ENCODE results near the gene MIA3. TPM values are rescaled to one million over a fixed set of nuclear protein-coding genes. Genes with fewer than 3 reads are reported as not detected.
"Not testable (repeated sequence)": the region's sequence is repeated elsewhere in the genome, so short reads cannot be mapped to it uniquely, and the experiment has no call there.

Gene MIA3
- total RNA-seq, 4 donors from 2014 or later = 30.4 to 91.5 (median 61.0) TPM

DNA sequence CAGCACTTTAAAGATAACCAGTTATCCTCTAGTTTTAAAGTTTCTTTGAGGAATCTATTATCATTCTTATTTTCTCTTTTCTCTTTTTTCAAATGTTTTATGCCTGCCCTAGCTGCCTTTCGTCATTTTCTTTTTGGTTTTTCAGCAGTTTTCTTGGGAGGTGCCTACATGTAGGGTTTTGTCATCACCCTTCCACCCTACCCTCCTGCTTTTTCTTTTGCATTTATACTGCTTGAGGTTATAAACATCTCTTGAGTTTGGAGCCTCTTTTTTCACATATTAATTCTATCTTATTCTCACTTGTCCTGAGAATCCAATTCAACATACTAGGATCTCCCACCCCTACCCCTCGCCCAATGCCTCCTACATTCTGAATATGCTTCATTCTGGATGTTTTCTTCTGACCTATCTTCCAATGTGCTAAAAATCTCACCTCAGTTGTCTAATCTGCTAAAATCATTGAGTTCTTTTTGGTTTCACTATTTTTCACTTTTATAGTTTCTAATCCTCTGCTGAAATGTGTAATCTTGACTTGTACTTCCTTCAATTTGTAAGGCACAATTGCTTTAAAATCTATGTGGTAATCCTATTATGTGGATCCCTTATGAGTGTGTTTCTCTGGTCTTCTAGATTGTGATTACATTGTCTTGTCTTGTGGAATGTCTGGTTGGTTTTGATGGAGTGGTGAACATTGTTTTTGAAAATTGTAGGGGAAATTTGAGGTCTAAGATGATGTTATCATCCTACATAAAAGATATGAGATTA, 38.7 kb downstream of the MIA3 start:
- no peak for DNase-seq (ENCODE audit: low spot score in 2 of 2)
- TF ChIP-seq, protein P1, sequence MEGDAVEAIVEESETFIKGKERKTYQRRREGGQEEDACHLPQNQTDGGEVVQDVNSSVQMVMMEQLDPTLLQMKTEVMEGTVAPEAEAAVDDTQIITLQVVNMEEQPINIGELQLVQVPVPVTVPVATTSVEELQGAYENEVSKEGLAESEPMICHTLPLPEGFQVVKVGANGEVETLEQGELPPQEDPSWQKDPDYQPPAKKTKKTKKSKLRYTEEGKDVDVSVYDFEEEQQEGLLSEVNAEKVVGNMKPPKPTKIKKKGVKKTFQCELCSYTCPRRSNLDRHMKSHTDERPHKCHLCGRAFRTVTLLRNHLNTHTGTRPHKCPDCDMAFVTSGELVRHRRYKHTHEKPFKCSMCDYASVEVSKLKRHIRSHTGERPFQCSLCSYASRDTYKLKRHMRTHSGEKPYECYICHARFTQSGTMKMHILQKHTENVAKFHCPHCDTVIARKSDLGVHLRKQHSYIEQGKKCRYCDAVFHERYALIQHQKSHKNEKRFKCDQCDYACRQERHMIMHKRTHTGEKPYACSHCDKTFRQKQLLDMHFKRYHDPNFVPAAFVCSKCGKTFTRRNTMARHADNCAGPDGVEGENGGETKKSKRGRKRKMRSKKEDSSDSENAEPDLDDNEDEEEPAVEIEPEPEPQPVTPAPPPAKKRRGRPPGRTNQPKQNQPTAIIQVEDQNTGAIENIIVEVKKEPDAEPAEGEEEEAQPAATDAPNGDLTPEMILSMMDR (IDR thresholded peaks at IDR 0.05) = no peak
- TF ChIP-seq POLR2A (IDR thresholded peaks at IDR 0.05) (no peak), EP300 (IDR thresholded peaks at IDR 0.05) (no peak)
- Histone ChIP-seq H3K36me3 (peaks cover 7 to 95% (median 14%) of the 10 kb centered on the region in 3 donors), H3K4me1 (peaks cover 0 to 4% (median 0%) of the 10 kb centered on the region in 4 donors), H3K27ac (no peak overlapping the region), H3K27me3 (no peaks in the 10 kb centered on the region), H3K4me3 (no peak overlapping the region), H3K9me3 (no peaks in the 10 kb centered on the region)
- WGBS, 2 donors = 92 to 96% methylated on average over 2 of the region's 2 CpGs

DNA sequence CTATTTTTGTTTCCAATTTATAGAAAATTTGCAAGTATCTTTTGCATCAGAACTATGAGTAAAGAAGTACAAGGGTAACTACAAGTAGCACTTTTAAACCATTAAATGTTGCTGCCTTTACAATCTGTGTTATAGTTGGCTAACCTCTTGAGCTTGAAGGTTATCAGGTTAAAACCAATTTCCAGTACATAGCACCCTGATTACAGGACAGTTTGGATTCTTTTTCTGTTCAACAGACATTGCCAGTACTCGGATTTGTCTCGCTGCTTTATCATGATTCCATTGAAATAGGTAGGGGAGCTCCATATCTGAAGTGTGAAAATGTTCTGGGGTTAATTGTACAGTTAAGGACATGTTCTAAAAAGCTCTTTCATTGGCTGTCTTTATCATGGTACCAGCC, 40.0 kb downstream of the MIA3 start:
- Histone ChIP-seq H3K36me3 (peaks cover 7 to 95% (median 14%) of the 10 kb centered on the region in 3 donors), H3K27ac (no peak overlapping the region), H3K4me3 (no peak overlapping the region), H3K9me3 (no peaks in the 10 kb centered on the region), H3K27me3 (no peaks in the 10 kb centered on the region), H3K4me1 (peaks cover 0 to 4% (median 0%) of the 10 kb centered on the region in 4 donors)
- WGBS, 2 donors = 82 to 88% methylated on average over 2 of the region's 2 CpGs
- DNase-seq (ENCODE audit: low spot score in 2 of 2) = no peak
- TF ChIP-seq EP300 (IDR thresholded peaks at IDR 0.05) (no peak), POLR2A (IDR thresholded peaks at IDR 0.05) (no peak)
- TF ChIP-seq, protein P1 (IDR thresholded peaks at IDR 0.05) = no peak

DNA sequence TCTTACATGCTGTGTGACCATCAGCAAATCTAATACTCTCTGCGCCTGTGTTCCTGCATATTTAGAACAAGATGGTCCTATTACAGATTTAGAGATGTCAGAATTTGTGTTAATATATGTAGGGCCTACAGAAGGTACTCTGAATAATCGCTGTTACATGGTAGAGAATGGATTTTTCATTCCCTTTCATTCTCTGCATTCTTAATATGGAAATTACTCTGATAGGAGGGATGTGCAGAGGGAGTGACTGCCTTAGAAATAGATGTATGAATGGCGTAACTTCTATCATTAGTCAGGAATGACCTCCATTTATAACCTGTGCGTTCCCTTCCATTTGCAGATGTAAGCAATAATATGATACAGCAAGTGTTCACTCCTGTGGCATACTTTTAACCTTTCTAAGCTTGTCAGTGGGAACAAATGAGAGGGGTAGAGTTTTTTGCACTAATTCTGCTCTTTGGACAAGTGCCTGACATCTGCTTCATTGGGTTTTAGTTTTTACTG, 45.6 kb downstream of the MIA3 start:
- WGBS, 2 donors = 92 to 97% methylated on average over 4 of the region's 4 CpGs
- peaks cover 0 to 94% (median 15%) of the 10 kb centered on the region in 3 donors for H3K36me3 ChIP-seq
- TF ChIP-seq EP300 (IDR thresholded peaks at IDR 0.05) (no peak), POLR2A (IDR thresholded peaks at IDR 0.05) (no peak)
- TF ChIP-seq, protein P1 (IDR thresholded peaks at IDR 0.05) = no peak

DNA sequence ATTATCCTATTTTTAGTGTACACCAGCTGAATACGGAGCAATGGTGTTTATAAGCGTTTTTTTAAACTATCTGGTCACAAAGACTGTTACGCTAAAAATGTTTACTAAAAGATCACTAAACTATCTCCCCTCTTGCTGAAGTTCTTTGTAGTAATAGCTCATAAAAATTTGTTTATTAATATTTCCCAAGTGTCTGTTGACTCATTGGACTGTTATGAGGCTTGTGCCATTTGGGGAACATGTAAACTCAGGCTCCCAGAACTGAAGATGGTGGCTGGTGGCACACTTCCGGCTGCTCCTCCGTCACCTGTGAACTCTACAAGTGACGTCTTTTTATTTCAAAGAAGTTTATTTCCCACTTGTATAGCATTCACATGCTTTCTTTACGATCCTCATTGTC, 48.1 kb downstream of the MIA3 start:
- WGBS, 2 donors = 83 to 89% methylated on average over 7 of the region's 7 CpGs
- Histone ChIP-seq H3K27ac (no peak overlapping the region), H3K4me3 (no peak overlapping the region), H3K27me3 (no peaks in the 10 kb centered on the region), H3K4me1 (peaks cover 0 to 14% (median 0%) of the 10 kb centered on the region in 4 donors), H3K36me3 (peaks cover 0 to 80% (median 7%) of the 10 kb centered on the region in 3 donors), H3K9me3 (no peaks in the 10 kb centered on the region)
- DNase-seq (ENCODE audit: low spot score in 2 of 2) = no peak
- TF ChIP-seq, protein P1 (IDR thresholded peaks at IDR 0.05) = no peak
- no peak for TF ChIP-seq EP300 (IDR thresholded peaks at IDR 0.05)
- TF ChIP-seq POLR2A (IDR thresholded peaks at IDR 0.05) = no peak

More for the DNA sequence above, 45.6 kb downstream of the MIA3 start:
- H3K27ac ChIP-seq = no peak overlapping the region
- peaks cover 0 to 8% (median 0%) of the 10 kb centered on the region in 4 donors for H3K4me1 ChIP-seq
- H3K9me3 ChIP-seq = no peaks in the 10 kb centered on the region
- no peak for DNase-seq (ENCODE audit: low spot score in 2 of 2)
- H3K27me3 ChIP-seq = no peaks in the 10 kb centered on the region
- H3K4me3 ChIP-seq = no peak overlapping the region

DNA sequence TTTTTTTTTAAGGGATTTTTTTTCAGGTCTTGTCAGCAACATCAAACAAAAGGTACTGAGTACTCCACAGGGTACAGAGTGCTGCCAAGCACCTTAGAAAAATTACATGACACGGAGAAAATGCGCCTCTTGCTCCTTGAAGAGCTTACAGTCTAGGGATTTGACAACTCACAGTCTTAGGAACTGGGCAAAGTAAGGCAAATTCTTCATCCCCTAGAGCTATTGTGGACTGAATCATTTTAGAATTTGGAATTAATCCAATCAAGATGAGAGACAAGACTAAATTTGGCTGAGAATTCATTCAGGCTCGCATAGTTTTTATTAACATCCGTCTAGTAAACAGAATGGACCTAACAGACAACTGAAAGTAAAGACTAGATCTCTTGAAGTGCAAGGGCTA, 50.3 kb downstream of the MIA3 start:
- not testable (repeated sequence) for H3K27me3 ChIP-seq; H3K4me3 ChIP-seq; H3K27ac ChIP-seq; DNase-seq (ENCODE audit: low spot score in 2 of 2); H3K9me3 ChIP-seq
- WGBS, 2 donors = 83 to 95% methylated on average over 1 to 2 of the region's 4 CpGs
- peaks cover 0 to 77% (median 5%) of the 10 kb centered on the region in 3 donors for H3K36me3 ChIP-seq
- H3K4me1 ChIP-seq = peaks cover 0 to 14% (median 0%) of the 10 kb centered on the region in 4 donors

DNA sequence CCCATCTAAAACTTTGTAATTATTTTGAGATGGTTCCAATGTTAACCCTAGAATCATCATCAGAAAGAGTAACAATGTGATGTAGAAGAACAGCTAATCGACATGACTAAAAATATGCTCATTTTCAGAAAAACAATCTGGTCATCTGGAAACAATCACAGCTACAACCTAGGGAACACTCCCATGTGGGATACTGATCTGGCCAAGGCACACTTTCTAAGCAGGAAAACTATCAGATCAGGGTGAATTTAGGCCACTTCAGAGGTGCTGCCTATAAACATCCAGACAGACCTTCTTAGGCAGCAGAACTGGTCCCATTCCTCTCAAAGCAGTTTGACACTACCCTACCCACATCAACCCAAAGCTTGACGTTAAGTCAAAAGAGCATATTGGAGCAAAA, 51.2 kb downstream of the MIA3 start:
- H3K27ac ChIP-seq; H3K4me3 ChIP-seq; DNase-seq (ENCODE audit: low spot score in 2 of 2); H3K27me3 ChIP-seq; H3K9me3 ChIP-seq: not testable (repeated sequence)
- H3K4me1 ChIP-seq = peaks cover 0 to 14% (median 0%) of the 10 kb centered on the region in 4 donors
- 63 to 88% methylated on average over 1 of the region's 2 CpGs for WGBS, 2 donors
- peaks cover 0 to 77% (median 12%) of the 10 kb centered on the region in 3 donors for H3K36me3 ChIP-seq
